ENCODE measurements around the gene CLINT1.

DNA sequence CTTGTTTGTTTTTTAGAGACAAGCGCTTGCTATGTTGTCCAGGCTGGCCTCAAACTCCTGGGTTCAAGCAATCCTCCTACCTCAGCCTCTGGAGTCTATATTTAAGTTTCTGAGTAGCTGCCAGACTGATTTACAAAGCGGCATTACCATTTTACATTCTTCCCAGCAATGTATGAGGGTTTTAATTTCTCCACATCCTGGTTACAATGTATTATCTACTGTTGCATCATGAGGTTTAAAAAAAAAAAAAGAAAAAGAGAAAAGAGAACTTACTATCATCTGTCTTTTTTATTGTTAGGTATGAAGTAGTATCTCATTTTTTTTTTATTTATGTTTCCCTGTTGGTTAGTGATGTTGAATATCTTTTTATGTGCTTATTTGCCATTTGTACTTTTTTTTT lies 18.9 kb upstream of the CLINT1 start:
- no peak for TF ChIP-seq SMC3 (IDR thresholded peaks at IDR 0.05; ENCODE audit: low read depth, low read length)
- TF ChIP-seq POLR2A (IDR thresholded peaks at IDR 0.05; ENCODE audit: low read depth, low read length), result no peak
- TF ChIP-seq, protein P1, sequence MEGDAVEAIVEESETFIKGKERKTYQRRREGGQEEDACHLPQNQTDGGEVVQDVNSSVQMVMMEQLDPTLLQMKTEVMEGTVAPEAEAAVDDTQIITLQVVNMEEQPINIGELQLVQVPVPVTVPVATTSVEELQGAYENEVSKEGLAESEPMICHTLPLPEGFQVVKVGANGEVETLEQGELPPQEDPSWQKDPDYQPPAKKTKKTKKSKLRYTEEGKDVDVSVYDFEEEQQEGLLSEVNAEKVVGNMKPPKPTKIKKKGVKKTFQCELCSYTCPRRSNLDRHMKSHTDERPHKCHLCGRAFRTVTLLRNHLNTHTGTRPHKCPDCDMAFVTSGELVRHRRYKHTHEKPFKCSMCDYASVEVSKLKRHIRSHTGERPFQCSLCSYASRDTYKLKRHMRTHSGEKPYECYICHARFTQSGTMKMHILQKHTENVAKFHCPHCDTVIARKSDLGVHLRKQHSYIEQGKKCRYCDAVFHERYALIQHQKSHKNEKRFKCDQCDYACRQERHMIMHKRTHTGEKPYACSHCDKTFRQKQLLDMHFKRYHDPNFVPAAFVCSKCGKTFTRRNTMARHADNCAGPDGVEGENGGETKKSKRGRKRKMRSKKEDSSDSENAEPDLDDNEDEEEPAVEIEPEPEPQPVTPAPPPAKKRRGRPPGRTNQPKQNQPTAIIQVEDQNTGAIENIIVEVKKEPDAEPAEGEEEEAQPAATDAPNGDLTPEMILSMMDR (conservative IDR thresholded peaks at IDR 0.05; ENCODE audit: low read depth, low read length), result no peak
- TF ChIP-seq, protein P2, sequence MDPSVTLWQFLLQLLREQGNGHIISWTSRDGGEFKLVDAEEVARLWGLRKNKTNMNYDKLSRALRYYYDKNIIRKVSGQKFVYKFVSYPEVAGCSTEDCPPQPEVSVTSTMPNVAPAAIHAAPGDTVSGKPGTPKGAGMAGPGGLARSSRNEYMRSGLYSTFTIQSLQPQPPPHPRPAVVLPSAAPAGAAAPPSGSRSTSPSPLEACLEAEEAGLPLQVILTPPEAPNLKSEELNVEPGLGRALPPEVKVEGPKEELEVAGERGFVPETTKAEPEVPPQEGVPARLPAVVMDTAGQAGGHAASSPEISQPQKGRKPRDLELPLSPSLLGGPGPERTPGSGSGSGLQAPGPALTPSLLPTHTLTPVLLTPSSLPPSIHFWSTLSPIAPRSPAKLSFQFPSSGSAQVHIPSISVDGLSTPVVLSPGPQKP (IDR thresholded peaks at IDR 0.05; ENCODE audit: borderline replicate concordance, low read depth, low read length), result no peak
- no peak for TF ChIP-seq RFX5 (IDR thresholded peaks at IDR 0.05; ENCODE audit: low read depth, low read length)
- peak; percentile 31; the same call in 1 of the 2 replicates for TF ChIP-seq CEBPB (IDR thresholded peaks at IDR 0.05; ENCODE audit: low read depth, low read length)
- no peak for TF ChIP-seq BHLHE40 (IDR thresholded peaks at IDR 0.05; ENCODE audit: low read depth, low read length)
- TF ChIP-seq, protein P3, sequence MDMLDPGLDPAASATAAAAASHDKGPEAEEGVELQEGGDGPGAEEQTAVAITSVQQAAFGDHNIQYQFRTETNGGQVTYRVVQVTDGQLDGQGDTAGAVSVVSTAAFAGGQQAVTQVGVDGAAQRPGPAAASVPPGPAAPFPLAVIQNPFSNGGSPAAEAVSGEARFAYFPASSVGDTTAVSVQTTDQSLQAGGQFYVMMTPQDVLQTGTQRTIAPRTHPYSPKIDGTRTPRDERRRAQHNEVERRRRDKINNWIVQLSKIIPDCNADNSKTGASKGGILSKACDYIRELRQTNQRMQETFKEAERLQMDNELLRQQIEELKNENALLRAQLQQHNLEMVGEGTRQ (IDR thresholded peaks at IDR 0.05; ENCODE audit: low read depth, low read length), result no peak
- no peak for TF ChIP-seq RCOR1 (IDR thresholded peaks at IDR 0.05; ENCODE audit: insufficient replicate concordance, low read length)
- TF ChIP-seq CHD1 (IDR thresholded peaks at IDR 0.05; ENCODE audit: low read depth, low read length), result no peak
- no peak for TF ChIP-seq MXI1 (IDR thresholded peaks at IDR 0.05; ENCODE audit: borderline replicate concordance, low read depth, low read length)
- no peak for TF ChIP-seq MAZ (IDR thresholded peaks at IDR 0.05; ENCODE audit: borderline replicate concordance, low read depth, low read length)
- no peak for TF ChIP-seq RAD21 (IDR thresholded peaks at IDR 0.05; ENCODE audit: low read length)

All from IMR-90 (cell line).